K562 (cell line): ENCODE data around the gene ACER3. TPM values are rescaled to one million over a fixed set of nuclear protein-coding genes. Genes with fewer than 3 reads are reported as not detected.
A peak's percentile ranks its signal among the peaks of the same experiment; 100 is the strongest.

Experiments used
- CCAR2 ChIP-seq: fragments of 200-400 bp; formaldehyde crosslinking; IDR thresholded peaks from 2 replicates; pipeline ENCODE4 v1.6.1; 2017; ENCODE audit warnings: mild to moderate bottlenecking, low read depth, low read length
- COPS2 ChIP-seq: fragments of 450-650 bp; conservative IDR thresholded peaks from 2 replicates; pipeline ENCODE4 v1.6.1; 2016; ENCODE audit warnings: mild to moderate bottlenecking, moderate library complexity
- FOS ChIP-seq: IDR thresholded peaks from 3 replicates; pipeline ENCODE4 v1.6.1; 2011; ENCODE audit not compliant: insufficient read length; ENCODE audit errors: extremely low read depth
- GABPA ChIP-seq: fragments of 200-800 bp; sonication (Bioruptor generic); conservative IDR thresholded peaks from 2 replicates; pipeline ENCODE4 v1.6.1; 2016; ENCODE audit warnings: low read depth, missing genetic modification characterization, missing compliant biosample characterization
- GABPB2 ChIP-seq: fragments of 250-450 bp; sonication (Bioruptor Pico); conservative IDR thresholded peaks from 2 replicates; pipeline ENCODE4 v1.5.1; 2021; ENCODE audit warnings: mild to moderate bottlenecking
- KDM5B ChIP-seq: fragments of 200-600 bp; sonication (generic); IDR thresholded peaks from 2 replicates; pipeline ENCODE4 v1.6.1; 2012; ENCODE audit warnings: low read depth, mild to moderate bottlenecking, moderate library complexity, low read length, control low read depth, inconsistent platforms; ENCODE audit not compliant: insufficient replicate concordance
- MCM2 ChIP-seq: fragments of 450-650 bp; IDR thresholded peaks from 2 replicates; pipeline ENCODE4 v1.6.1; 2017; ENCODE audit warnings: low read depth, mild to moderate bottlenecking
- ZNF24 ChIP-seq: fragments of 450-650 bp; IDR thresholded peaks from 2 replicates; pipeline ENCODE4 v1.6.1; 2016
- polyA plus RNA-seq, 8 experiments: library from polyadenylated mRNA; depleted of rRNA in 4 of 8; stranded (reverse) in 5 of 8; unstranded in 3 of 8; fragments of >200 nt; fragmentation: Nextera tagmentation in 2 of 8; fragmentation: Illumina TruSeq in 1 of 8; extraction: Ambion mirVana in 2 of 8; extraction: Trizol in 1 of 8; gene quantifications; 2 replicates each; pipeline versions ENCODE4 v1.2.1 to v1.2.3, GENCODE V29; 2011 to 2014; ENCODE audit warnings: inconsistent platforms in 1 of 8, missing spikeins in 1 of 8
- total RNA-seq, 7 experiments: library from RNA; depleted of rRNA in 6 of 7; stranded (reverse); fragments of >200 nt in 6 of 7; fragmentation: Illumina TruSeq in 2 of 7; extraction: Trizol in 2 of 7; gene quantifications; 2 replicates each; pipeline versions ENCODE4 v1.2.1 to v1.2.3, GENCODE V29; 2011 to 2021; ENCODE audit warnings: low replicate concordance in 1 of 7
- TF ChIP-seq, protein P1 (sequence below), 2 experiments: fragments of 450-650 bp in 1 of 2; sonication (generic) in 1 of 2; formaldehyde crosslinking in 1 of 2; IDR thresholded peaks; 2 replicates each; pipeline versions ENCODE4 v1.7.1 to v1.9.0; 2016 to 2022; ENCODE audit warnings: inconsistent platforms in 1 of 2, mild to moderate bottlenecking in 1 of 2, missing genetic modification reagents in 1 of 2
- TF ChIP-seq, protein P2 (sequence below): fragments of 250-450 bp; sonication (Bioruptor Pico); IDR thresholded peaks from 2 replicates; pipeline ENCODE4 v1.8.0; 2021; ENCODE audit warnings: moderate library complexity, mild to moderate bottlenecking, inconsistent platforms
- TF ChIP-seq, protein P3 (sequence below): fragments of 450-650 bp; IDR thresholded peaks from 2 replicates; pipeline ENCODE4 v1.6.1; 2016; ENCODE audit warnings: antibody characterized with exemption

ACER3 gene
- total and polyA plus RNA-seq, 9 of the 15 experiments (the other 6 are each of a cell fraction or from before 2014, with no cell fraction given): 2.0 to 23.8 (median 9.5) TPM

DNA sequence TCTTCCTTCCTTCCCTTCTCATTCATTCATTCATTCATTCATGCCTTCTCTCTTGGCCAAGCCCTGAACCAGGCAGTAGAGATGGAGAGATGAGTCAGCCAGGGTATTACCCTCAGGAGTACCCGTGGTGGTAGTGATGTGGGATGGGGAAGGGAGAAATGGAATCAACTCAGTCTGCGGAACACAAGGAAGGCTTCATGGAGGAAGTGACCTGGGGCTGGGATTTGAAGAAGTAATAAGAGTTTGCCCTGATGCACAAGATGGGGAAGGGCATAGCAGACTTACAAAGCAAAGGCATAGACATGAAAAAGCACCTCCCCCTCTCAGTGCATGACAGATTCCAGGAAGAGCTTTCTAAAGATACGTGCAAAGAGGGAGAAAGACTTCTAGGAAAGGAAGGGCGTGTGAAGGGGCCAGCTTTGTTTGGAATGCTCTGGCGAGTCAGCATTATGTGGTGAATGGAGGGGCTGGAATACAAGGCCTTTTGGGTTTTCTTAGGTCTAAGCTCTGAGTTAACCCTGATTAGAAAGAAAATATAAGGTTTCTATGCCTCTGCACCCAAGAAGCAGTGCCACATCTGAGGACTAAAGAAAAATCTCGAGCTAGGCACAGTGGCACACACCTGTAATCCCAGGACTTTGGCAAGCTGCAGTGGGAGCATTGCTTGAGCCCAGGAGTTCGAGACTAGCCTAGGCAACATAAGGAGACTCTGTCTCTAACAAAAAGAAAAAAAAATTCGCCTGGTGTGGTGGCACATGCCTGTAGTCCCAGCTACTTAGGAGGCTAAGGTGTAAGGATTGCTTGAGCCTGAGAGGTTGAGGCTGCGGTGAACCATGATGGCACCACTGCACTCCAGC is 36.4 kb upstream of the ACER3 start (continued):
- TF ChIP-seq MCM2: no peak
- TF ChIP-seq COPS2: no peak
- TF ChIP-seq, protein P1, sequence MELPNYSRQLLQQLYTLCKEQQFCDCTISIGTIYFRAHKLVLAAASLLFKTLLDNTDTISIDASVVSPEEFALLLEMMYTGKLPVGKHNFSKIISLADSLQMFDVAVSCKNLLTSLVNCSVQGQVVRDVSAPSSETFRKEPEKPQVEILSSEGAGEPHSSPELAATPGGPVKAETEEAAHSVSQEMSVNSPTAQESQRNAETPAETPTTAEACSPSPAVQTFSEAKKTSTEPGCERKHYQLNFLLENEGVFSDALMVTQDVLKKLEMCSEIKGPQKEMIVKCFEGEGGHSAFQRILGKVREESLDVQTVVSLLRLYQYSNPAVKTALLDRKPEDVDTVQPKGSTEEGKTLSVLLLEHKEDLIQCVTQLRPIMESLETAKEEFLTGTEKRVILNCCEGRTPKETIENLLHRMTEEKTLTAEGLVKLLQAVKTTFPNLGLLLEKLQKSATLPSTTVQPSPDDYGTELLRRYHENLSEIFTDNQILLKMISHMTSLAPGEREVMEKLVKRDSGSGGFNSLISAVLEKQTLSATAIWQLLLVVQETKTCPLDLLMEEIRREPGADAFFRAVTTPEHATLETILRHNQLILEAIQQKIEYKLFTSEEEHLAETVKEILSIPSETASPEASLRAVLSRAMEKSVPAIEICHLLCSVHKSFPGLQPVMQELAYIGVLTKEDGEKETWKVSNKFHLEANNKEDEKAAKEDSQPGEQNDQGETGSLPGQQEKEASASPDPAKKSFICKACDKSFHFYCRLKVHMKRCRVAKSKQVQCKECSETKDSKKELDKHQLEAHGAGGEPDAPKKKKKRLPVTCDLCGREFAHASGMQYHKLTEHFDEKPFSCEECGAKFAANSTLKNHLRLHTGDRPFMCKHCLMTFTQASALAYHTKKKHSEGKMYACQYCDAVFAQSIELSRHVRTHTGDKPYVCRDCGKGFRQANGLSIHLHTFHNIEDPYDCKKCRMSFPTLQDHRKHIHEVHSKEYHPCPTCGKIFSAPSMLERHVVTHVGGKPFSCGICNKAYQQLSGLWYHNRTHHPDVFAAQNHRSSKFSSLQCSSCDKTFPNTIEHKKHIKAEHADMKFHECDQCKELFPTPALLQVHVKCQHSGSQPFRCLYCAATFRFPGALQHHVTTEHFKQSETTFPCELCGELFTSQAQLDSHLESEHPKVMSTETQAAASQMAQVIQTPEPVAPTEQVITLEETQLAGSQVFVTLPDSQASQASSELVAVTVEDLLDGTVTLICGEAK (IDR thresholded peaks at IDR 0.05): 0 out of 2 replicates have a peak, but pooled peaks have one; percentile 12
- TF ChIP-seq, protein P1 (CRISPR knock-in tag; IDR thresholded peaks at IDR 0.05): no peak
- no peak for TF ChIP-seq GABPA
- peak; percentile 99 for TF ChIP-seq ZNF24
- TF ChIP-seq, protein P2, sequence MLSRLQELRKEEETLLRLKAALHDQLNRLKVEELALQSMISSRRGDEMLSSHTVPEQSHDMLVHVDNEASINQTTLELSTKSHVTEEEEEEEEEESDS (CRISPR knock-in tag): no peak
- TF ChIP-seq, protein P3, sequence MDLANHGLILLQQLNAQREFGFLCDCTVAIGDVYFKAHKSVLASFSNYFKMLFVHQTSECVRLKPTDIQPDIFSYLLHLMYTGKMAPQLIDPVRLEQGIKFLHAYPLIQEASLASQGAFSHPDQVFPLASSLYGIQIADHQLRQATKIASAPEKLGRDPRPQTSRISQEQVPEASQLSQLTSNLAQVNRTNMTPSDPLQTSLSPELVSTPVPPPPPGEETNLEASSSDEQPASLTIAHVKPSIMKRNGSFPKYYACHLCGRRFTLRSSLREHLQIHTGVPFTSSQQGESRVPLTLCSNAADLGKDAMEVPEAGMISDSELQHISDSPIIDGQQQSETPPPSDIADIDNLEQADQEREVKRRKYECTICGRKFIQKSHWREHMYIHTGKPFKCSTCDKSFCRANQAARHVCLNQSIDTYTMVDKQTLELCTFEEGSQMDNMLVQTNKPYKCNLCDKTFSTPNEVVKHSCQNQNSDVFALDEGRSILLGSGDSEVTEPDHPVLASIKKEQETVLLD: peak; percentile 47
- TF ChIP-seq CCAR2: no peak
- peak; percentile 51 for TF ChIP-seq KDM5B
- TF ChIP-seq GABPB2 (CRISPR knock-in tag): no peak
- no peak for TF ChIP-seq FOS
